ENCODE results near the gene INSYN1. TPM values are rescaled to one million over a fixed set of nuclear protein-coding genes. Genes with fewer than 3 reads are reported as not detected.

The INSYN1 gene
- total RNA-seq, result 10 to 100 TPM; 17.3 to 26.0 TPM

GRCh38 chr15:73753250-73754130 is at the start of gene INSYN1:
TSS of gene INSYN1 (minus strand) at chr15:73753351. CDS start at chr15:73751130, 2,221 bp downstream.
- Histone ChIP-seq H3K4me3 (peak within 1 kb of the TSS; percentile 52 to 59), H3K4me1 (replicated peaks) (no peaks in the 10 kb centered on the region), H3K27me3 (replicated peaks; ENCODE audit: insufficient read depth) (no peaks in the 10 kb centered on the region), H3K9me3 (no peaks in the 10 kb centered on the region), H3K27ac (peak within 1 kb of the TSS; percentile 17 to 69), H3K36me3 (no peaks in the 10 kb centered on the region)
- no peak for TF ChIP-seq POLR2A (IDR thresholded peaks at IDR 0.05)
- no peak for TF ChIP-seq CTCF (IDR thresholded peaks at IDR 0.05)
- TF ChIP-seq POLR2AphosphoS5 (IDR thresholded peaks at IDR 0.05), result no peak
- WGBS, result 20% methylated on average over 26 of the region's 44 CpGs
- DNase-seq (ENCODE audit: low spot score), result peak; percentile 32
- intact Hi-C loops (cut with DNase I), result no loop called here

GRCh38 chr15:73802431-73803041 is 49.4 kb upstream of the INSYN1 start:
- H3K9me3 ChIP-seq, result no peaks in the 10 kb centered on the region
- peak; percentile 55 for DNase-seq (ENCODE audit: low spot score)
- H3K4me3 ChIP-seq, result no peak overlapping the region
- peaks cover 6% of the 10 kb centered on the region for H3K4me1 ChIP-seq (replicated peaks)
- intact Hi-C loops (cut with DNase I), result no loop called here
- peak overlapping the region; percentile 57 for H3K27ac ChIP-seq
- H3K27me3 ChIP-seq (replicated peaks; ENCODE audit: insufficient read depth), result no peaks in the 10 kb centered on the region
- no peaks in the 10 kb centered on the region for H3K36me3 ChIP-seq
- TF ChIP-seq POLR2A (IDR thresholded peaks at IDR 0.05) (no peak), CTCF (IDR thresholded peaks at IDR 0.05) (no peak), POLR2AphosphoS5 (IDR thresholded peaks at IDR 0.05) (peak; percentile 78)
- WGBS, result 20% methylated on average over 6 of the region's 6 CpGs

- WGBS, result 36% methylated on average over 11 of the region's 11 CpGs
- Histone ChIP-seq H3K9me3 (no peaks in the 10 kb centered on the region), H3K27me3 (replicated peaks; ENCODE audit: insufficient read depth) (no peaks in the 10 kb centered on the region), H3K36me3 (no peaks in the 10 kb centered on the region), H3K4me1 (replicated peaks) (peaks cover 6% of the 10 kb centered on the region), H3K4me3 (no peak overlapping the region), H3K27ac (peak overlapping the region; percentile 57)
- intact Hi-C loops (cut with DNase I), result no loop called here
- TF ChIP-seq POLR2AphosphoS5 (IDR thresholded peaks at IDR 0.05) (peak; percentile 41), CTCF (IDR thresholded peaks at IDR 0.05) (no peak), POLR2A (IDR thresholded peaks at IDR 0.05) (no peak)
- DNase-seq (ENCODE audit: low spot score), result peak; percentile 30
Measured at GRCh38 chr15:73800662-73801345, 47.7 kb upstream of the INSYN1 start.

- Histone ChIP-seq H3K9me3 (no peaks in the 10 kb centered on the region), H3K27ac (no peak overlapping the region), H3K4me3 (no peak overlapping the region), H3K36me3 (no peaks in the 10 kb centered on the region), H3K27me3 (replicated peaks; ENCODE audit: insufficient read depth) (no peaks in the 10 kb centered on the region), H3K4me1 (replicated peaks) (peaks cover 6% of the 10 kb centered on the region)
- TF ChIP-seq POLR2A (IDR thresholded peaks at IDR 0.05) (no peak), POLR2AphosphoS5 (IDR thresholded peaks at IDR 0.05) (no peak), CTCF (IDR thresholded peaks at IDR 0.05) (no peak)
- DNase-seq (ENCODE audit: low spot score), result no peak
- intact Hi-C loops (cut with DNase I), result no loop called here
- 65% methylated on average over 4 of the region's 4 CpGs for WGBS
Measured at GRCh38 chr15:73799466-73799865, 46.3 kb upstream of the INSYN1 start.

Data from prostate gland (tissue), 2 donors.